H9 (cell line): ENCODE data around the gene PFN1. TPM values are rescaled to one million over a fixed set of nuclear protein-coding genes. Genes with fewer than 3 reads are reported as not detected.

Experiments used
- DNase-seq: peaks from one replicate; pipeline ENCODE4 v3.0.0-alpha.2; 2017
- H2AFZ ChIP-seq: one replicate; pipeline ENCODE4 v1.6.1; 2013; ENCODE audit warnings: mild to moderate bottlenecking, low read length, control low read depth, moderate library complexity
- H2AK5ac ChIP-seq: 2 replicates; pipeline ENCODE4 v1.6.1; 2013; ENCODE audit warnings: low read length, control low read depth, mixed read lengths; ENCODE audit not compliant: insufficient read length
- H2BK120ac ChIP-seq: one replicate; pipeline ENCODE4 v1.6.1; 2013; ENCODE audit warnings: low read depth, mild to moderate bottlenecking, low read length, control low read depth, inconsistent platforms; ENCODE audit not compliant: poor library complexity, severe bottlenecking
- H2BK12ac ChIP-seq: 2 replicates; pipeline ENCODE4 v1.6.1; 2013; ENCODE audit warnings: low read length, control low read depth, mixed read lengths, low read depth; ENCODE audit not compliant: insufficient read length
- H2BK15ac ChIP-seq: 2 replicates; pipeline ENCODE4 v1.6.1; 2013; ENCODE audit warnings: low read depth, low read length, control low read depth
- H2BK20ac ChIP-seq: one replicate; pipeline ENCODE4 v1.6.1; 2013; ENCODE audit warnings: low read depth, mild to moderate bottlenecking, low read length, control low read depth, inconsistent platforms; ENCODE audit not compliant: poor library complexity, severe bottlenecking
- H2BK5ac ChIP-seq: 2 replicates; pipeline ENCODE4 v1.6.1; 2013; ENCODE audit warnings: low read length, control low read depth, mixed read lengths; ENCODE audit not compliant: insufficient read length
- H3K14ac ChIP-seq: 2 replicates; pipeline ENCODE4 v1.6.1; 2013; ENCODE audit warnings: low read length, control low read depth; ENCODE audit not compliant: insufficient read depth
- H3K18ac ChIP-seq: 2 replicates; pipeline ENCODE4 v1.6.1; 2013; ENCODE audit warnings: low read depth, mild to moderate bottlenecking, mixed read lengths, low read length, control low read depth; ENCODE audit not compliant: insufficient read length
- H3K23ac ChIP-seq: 2 replicates; pipeline ENCODE4 v1.6.1; 2013; ENCODE audit warnings: low read length, control low read depth, mixed read lengths, low read depth; ENCODE audit not compliant: insufficient read length
- H3K23me2 ChIP-seq: 2 replicates; pipeline ENCODE4 v1.6.1; 2013; ENCODE audit warnings: low read depth, mild to moderate bottlenecking, mixed read lengths, low read length, control low read depth; ENCODE audit not compliant: insufficient read length, poor library complexity, severe bottlenecking
- H3K27ac ChIP-seq: 2 replicates; pipeline ENCODE4 v1.5.1; 2013; ENCODE audit warnings: low read length, control low read depth, mixed read lengths, low read depth; ENCODE audit not compliant: insufficient read length
- H3K27me3 ChIP-seq: 2 replicates; pipeline ENCODE4 v1.6.1; 2013; ENCODE audit warnings: low read length, control low read depth, inconsistent platforms; ENCODE audit not compliant: insufficient read depth
- H3K4ac ChIP-seq: 2 replicates; pipeline ENCODE4 v1.6.1; 2013; ENCODE audit warnings: low read depth, mild to moderate bottlenecking, control low read depth, inconsistent platforms, low read length, moderate library complexity
- H3K4me1 ChIP-seq: 2 replicates; pipeline ENCODE4 v1.6.1; 2013; ENCODE audit warnings: low read length, control low read depth, inconsistent platforms; ENCODE audit not compliant: insufficient read depth
- H3K4me2 ChIP-seq: 2 replicates; pipeline ENCODE4 v1.6.1; 2013; ENCODE audit warnings: low read length, control low read depth, mixed read lengths; ENCODE audit not compliant: insufficient read length, insufficient read depth
- H3K56ac ChIP-seq: 2 replicates; pipeline ENCODE4 v1.6.1; 2013; ENCODE audit warnings: low read depth, mild to moderate bottlenecking, mixed read lengths, low read length, control low read depth; ENCODE audit not compliant: insufficient read length
- H3K79me1 ChIP-seq: 2 replicates; pipeline ENCODE4 v1.6.1; 2013; ENCODE audit warnings: low read depth, mild to moderate bottlenecking, moderate library complexity, low read length, control low read depth, inconsistent platforms; ENCODE audit not compliant: insufficient read depth, poor library complexity, severe bottlenecking
- H3K79me2 ChIP-seq: 2 replicates; pipeline ENCODE4 v1.6.1; 2013; ENCODE audit warnings: low read length, control low read depth, inconsistent platforms; ENCODE audit not compliant: insufficient read depth
- H3K9ac ChIP-seq: 2 replicates; pipeline ENCODE4 v1.6.1; 2013; ENCODE audit warnings: low read length, control low read depth, mixed read lengths; ENCODE audit not compliant: insufficient read length; ENCODE audit errors: extremely low read depth
- H3K9me3 ChIP-seq: one replicate; pipeline ENCODE4 v1.6.1; 2013; ENCODE audit warnings: low read depth, low read length, inconsistent platforms; ENCODE audit not compliant: control insufficient read depth
- H3T11ph ChIP-seq: one replicate; pipeline ENCODE4 v1.6.1; 2013; ENCODE audit warnings: mild to moderate bottlenecking, low read length, control low read depth, inconsistent platforms
- H4K20me1 ChIP-seq: one replicate; pipeline ENCODE4 v1.6.1; 2013; ENCODE audit not compliant: control insufficient read depth, insufficient read length, insufficient read depth
- H4K5ac ChIP-seq: 2 replicates; pipeline ENCODE4 v1.6.1; 2013; ENCODE audit warnings: low read depth, mild to moderate bottlenecking, mixed read lengths, low read length, control low read depth; ENCODE audit not compliant: insufficient read length
- H4K8ac ChIP-seq: replicated peaks from 2 replicates; pipeline ENCODE4 v1.6.1; 2013; ENCODE audit warnings: low read length, control low read depth, mixed read lengths, low read depth; ENCODE audit not compliant: insufficient read length
- H4K91ac ChIP-seq: 2 replicates; pipeline ENCODE4 v1.6.1; 2013; ENCODE audit warnings: low read depth, mild to moderate bottlenecking, moderate library complexity, mixed read lengths, low read length, control low read depth; ENCODE audit not compliant: insufficient read length
- H3K27ac Mint-ChIP-seq, 3 experiments: 2 replicates in 2 of 3; 3 replicates in 1 of 3; pipeline ENCODE4 v1.8.0; 2020 to 2021; ENCODE audit warnings: mixed read lengths in 3 of 3, mild to moderate bottlenecking in 1 of 3, moderate library complexity in 1 of 3
- H3K27me3 Mint-ChIP-seq: 2 replicates; pipeline ENCODE4 v1.8.0; 2021; ENCODE audit warnings: low read depth, mild to moderate bottlenecking, moderate library complexity, mixed read lengths
- H3K36me3 Mint-ChIP-seq, 3 experiments: 2 replicates in 2 of 3; 3 replicates in 1 of 3; pipeline ENCODE4 v1.8.0; 2020 to 2021; ENCODE audit warnings: low read depth in 3 of 3, mixed read lengths in 3 of 3; ENCODE audit not compliant: insufficient read depth in 1 of 3
- H3K4me1 Mint-ChIP-seq, 2 experiments: 2 replicates each; pipeline ENCODE4 v1.8.0; 2020; ENCODE audit warnings: mixed read lengths in 2 of 2
- H3K4me3 Mint-ChIP-seq, 2 experiments: 2 replicates in 1 of 2; 3 replicates in 1 of 2; pipeline ENCODE4 v1.8.0; 2020 to 2021; ENCODE audit warnings: mild to moderate bottlenecking in 2 of 2, mixed read lengths in 2 of 2, moderate library complexity in 1 of 2
- H3K9me3 Mint-ChIP-seq, 2 experiments: 2 replicates in 1 of 2; 3 replicates in 1 of 2; pipeline ENCODE4 v1.8.0; 2020; ENCODE audit warnings: mild to moderate bottlenecking in 2 of 2, mixed read lengths in 2 of 2, moderate library complexity in 1 of 2
- WGBS: extraction: QIAGEN DNeasy Blood & Tissue Kit; methylation state at CpG from one replicate; pipeline ENCODE4 v1.1.7; 2013; ENCODE audit warnings: missing lambda C conversion rate, low lambda C conversion rate, mixed read lengths; ENCODE audit not compliant: insufficient read length; ENCODE audit errors: extremely low coverage; 5-methylcytosine and 5-hydroxymethylcytosine counted together
- microRNA-seq: library from miRNA; unstranded; fragments of <30 nt; microRNA quantifications from one replicate; pipeline ENCODE4, GENCODE V29; 2020; ENCODE audit warnings: borderline microRNAs expressed
- total RNA-seq: library from RNA; stranded (reverse); gene quantifications from 2 replicates; pipeline ENCODE4 v1.2.1, GENCODE V29; 2021
- TF ChIP-seq, protein P1 (sequence below): fragments of 200-600 bp; sonication (generic); conservative IDR thresholded peaks from 3 replicates; pipeline ENCODE4 v1.8.0; 2021; ENCODE audit warnings: antibody characterized with exemption, mild to moderate bottlenecking

Gene PFN1
- total RNA-seq, 1 experiment from 2014 or later = 1,149 TPM

DNA sequence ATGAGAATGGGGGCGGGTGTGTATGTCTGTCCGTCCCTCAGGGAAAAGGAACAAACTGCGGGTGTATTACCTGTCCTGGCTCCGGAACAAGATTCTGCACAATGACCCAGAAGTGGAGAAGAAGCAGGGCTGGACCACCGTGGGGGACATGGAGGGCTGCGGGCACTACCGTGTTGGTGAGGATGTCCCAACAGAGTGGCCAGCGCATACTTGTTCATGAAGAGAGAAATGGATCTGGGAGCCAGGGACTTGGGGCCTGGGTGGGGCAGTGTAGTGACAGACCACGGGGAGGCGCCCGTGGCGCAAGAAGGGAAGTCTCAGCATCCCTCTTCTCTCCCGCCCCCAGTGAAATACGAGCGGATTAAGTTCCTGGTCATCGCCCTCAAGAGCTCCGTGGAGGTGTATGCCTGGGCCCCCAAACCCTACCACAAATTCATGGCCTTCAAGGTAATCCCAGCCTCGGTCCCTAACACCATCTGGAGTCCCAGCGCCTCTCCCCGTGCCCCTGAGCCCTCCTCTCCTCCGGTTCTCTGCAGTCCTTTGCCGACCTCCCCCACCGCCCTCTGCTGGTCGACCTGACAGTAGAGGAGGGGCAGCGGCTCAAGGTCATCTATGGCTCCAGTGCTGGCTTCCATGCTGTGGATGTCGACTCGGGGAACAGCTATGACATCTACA, 52.5 kb downstream of the PFN1 start:
- H3K79me1 ChIP-seq = no peaks in the 10 kb centered on the region
- H3K14ac ChIP-seq = no peak overlapping the region
- no peak overlapping the region for H2AK5ac ChIP-seq
- no peak overlapping the region for H2BK5ac ChIP-seq
- no peak overlapping the region for H3K18ac ChIP-seq
- H3K9ac ChIP-seq = no peak overlapping the region
- no peak overlapping the region for H3K23ac ChIP-seq
- peaks cover 4 to 19% of the 10 kb centered on the region in 2 experiments for H3K4me1 Mint-ChIP-seq
- H3K79me2 ChIP-seq = no peaks in the 10 kb centered on the region
- H3K27ac Mint-ChIP-seq = peak overlapping the region in 1 of 3 experiments; percentile 19; a peak in 2 of 7 replicates
- H3K4ac ChIP-seq = no peak overlapping the region
- H3T11ph ChIP-seq = no peak overlapping the region
- H2AFZ ChIP-seq = no peak overlapping the region
- peaks cover 12% of the 10 kb centered on the region for H3K23me2 ChIP-seq
- no peaks in the 10 kb centered on the region for H3K27me3 ChIP-seq
- H2BK15ac ChIP-seq = no peak overlapping the region
- no peak overlapping the region for H2BK20ac ChIP-seq
- H3K36me3 Mint-ChIP-seq = peaks cover 8 to 46% (median 44%) of the 10 kb centered on the region in 3 experiments; a peak in 6 of 7 replicates
- H3K4me3 Mint-ChIP-seq = peak overlapping the region in 1 of 2 experiments; percentile 18; a peak in 1 of 5 replicates
- H3K9me3 ChIP-seq = no peaks in the 10 kb centered on the region
- no peaks in the 10 kb centered on the region for H3K4me1 ChIP-seq
- H2BK120ac ChIP-seq = no peak overlapping the region
- DNase-seq = peak; percentile 87
- H3K4me2 ChIP-seq = no peak overlapping the region
- TF ChIP-seq, protein P1, sequence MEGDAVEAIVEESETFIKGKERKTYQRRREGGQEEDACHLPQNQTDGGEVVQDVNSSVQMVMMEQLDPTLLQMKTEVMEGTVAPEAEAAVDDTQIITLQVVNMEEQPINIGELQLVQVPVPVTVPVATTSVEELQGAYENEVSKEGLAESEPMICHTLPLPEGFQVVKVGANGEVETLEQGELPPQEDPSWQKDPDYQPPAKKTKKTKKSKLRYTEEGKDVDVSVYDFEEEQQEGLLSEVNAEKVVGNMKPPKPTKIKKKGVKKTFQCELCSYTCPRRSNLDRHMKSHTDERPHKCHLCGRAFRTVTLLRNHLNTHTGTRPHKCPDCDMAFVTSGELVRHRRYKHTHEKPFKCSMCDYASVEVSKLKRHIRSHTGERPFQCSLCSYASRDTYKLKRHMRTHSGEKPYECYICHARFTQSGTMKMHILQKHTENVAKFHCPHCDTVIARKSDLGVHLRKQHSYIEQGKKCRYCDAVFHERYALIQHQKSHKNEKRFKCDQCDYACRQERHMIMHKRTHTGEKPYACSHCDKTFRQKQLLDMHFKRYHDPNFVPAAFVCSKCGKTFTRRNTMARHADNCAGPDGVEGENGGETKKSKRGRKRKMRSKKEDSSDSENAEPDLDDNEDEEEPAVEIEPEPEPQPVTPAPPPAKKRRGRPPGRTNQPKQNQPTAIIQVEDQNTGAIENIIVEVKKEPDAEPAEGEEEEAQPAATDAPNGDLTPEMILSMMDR = peak; percentile 60
- H4K91ac ChIP-seq = no peak overlapping the region
- no peak overlapping the region for H2BK12ac ChIP-seq
- H4K20me1 ChIP-seq = no peaks in the 10 kb centered on the region
- no peaks in the 10 kb centered on the region for H3K9me3 Mint-ChIP-seq
- H3K56ac ChIP-seq = no peak overlapping the region
- WGBS = no CpG with 5 or more reads among the region's 27 CpGs
- H3K27ac ChIP-seq = no peak overlapping the region
- no peak overlapping the region for H4K5ac ChIP-seq
- H3K27me3 Mint-ChIP-seq = no peaks in the 10 kb centered on the region
- H4K8ac ChIP-seq = no peak overlapping the region

Small RNAs within 50 kb of the gene (microRNA-seq; reads per million reads assigned to microRNA genes)
- gene MIR6864 = not detected
- not detected for gene MIR6865

Other genes with a start within 250 kb of the PFN1 start
- 148 and 154 TPM in 2 replicates for gene PELP1, start 244.4 kb downstream of the PFN1 start, total RNA-seq
- 75.3 and 81.1 TPM in 2 replicates for gene ARRB2, start 237.9 kb downstream of the PFN1 start, total RNA-seq
- gene MED11, start 217.1 kb downstream of the PFN1 start, total RNA-seq = 17.5 and 19.5 TPM in 2 replicates
- 0.42 and 0.44 TPM in 2 replicates for gene ZMYND15, start 208.7 kb downstream of the PFN1 start, total RNA-seq
- 4.2 and 4.5 TPM in 2 replicates for gene CXCL16, start 208.6 kb downstream of the PFN1 start, total RNA-seq
- not detected in 2 replicates for gene TM4SF5, start 176.6 kb downstream of the PFN1 start, total RNA-seq
- gene VMO1, start 162.2 kb downstream of the PFN1 start, total RNA-seq = 0.31 TPM in 1 of 2 replicates, not detected in the other
- gene GLTPD2, start 159.6 kb downstream of the PFN1 start, total RNA-seq = not detected in 2 replicates
- 244 and 247 TPM in 2 replicates for gene PSMB6, start 152.4 kb downstream of the PFN1 start, total RNA-seq
- 63.3 and 66.6 TPM in 2 replicates for gene PLD2, start 141.4 kb downstream of the PFN1 start, total RNA-seq
- 64.3 and 68.8 TPM in 2 replicates for gene MINK1, start 115.2 kb downstream of the PFN1 start, total RNA-seq
- gene C17orf107, start 49.0 kb downstream of the PFN1 start, total RNA-seq = 4.0 and 4.4 TPM in 2 replicates
- gene CHRNE, start 45.4 kb downstream of the PFN1 start, total RNA-seq = 0.31 and 0.61 TPM in 2 replicates
- gene GP1BA, start 16.3 kb downstream of the PFN1 start, total RNA-seq = not detected in 2 replicates
- 74.9 and 80.6 TPM in 2 replicates for gene SLC25A11, start 8.5 kb downstream of the PFN1 start, total RNA-seq
- 134 and 135 TPM in 2 replicates for gene RNF167, start 8.3 kb downstream of the PFN1 start, total RNA-seq
- gene ENO3, start 2.6 kb upstream of the PFN1 start, total RNA-seq = 20.7 and 25.4 TPM in 2 replicates
- gene SPAG7, start 19.3 kb upstream of the PFN1 start, total RNA-seq = 102 and 105 TPM in 2 replicates
- 13.7 and 15.6 TPM in 2 replicates for gene CAMTA2, start 39.1 kb upstream of the PFN1 start, total RNA-seq
- gene INCA1, start 49.0 kb upstream of the PFN1 start, total RNA-seq = 1.3 and 1.5 TPM in 2 replicates
- gene KIF1C, start 49.4 kb upstream of the PFN1 start, total RNA-seq = 85.6 and 87.3 TPM in 2 replicates
- 0.15 and 0.17 TPM in 2 replicates for gene SLC52A1, start 86.9 kb upstream of the PFN1 start, total RNA-seq
- 0.11 and 0.18 TPM in 2 replicates for gene ZFP3, start 129.9 kb upstream of the PFN1 start, total RNA-seq
- 44.7 and 46.4 TPM in 2 replicates for gene ZNF232, start 163.3 kb upstream of the PFN1 start, total RNA-seq
- gene USP6, start 167.5 kb upstream of the PFN1 start, total RNA-seq = 0.17 and 0.18 TPM in 2 replicates
- gene ZNF594, start 243.3 kb upstream of the PFN1 start, total RNA-seq = 11.3 and 12.5 TPM in 2 replicates